ENCODE results near the gene OGDH. TPM values are rescaled to one million over a fixed set of nuclear protein-coding genes. Genes with fewer than 3 reads are reported as not detected.

OGDH gene
- total RNA-seq, 2 donors from 2014 or later = 277 to 390 TPM

- H3K9me3 ChIP-seq = no peaks in the 10 kb centered on the region
- peaks cover 66% of the 10 kb centered on the region for H3K36me3 ChIP-seq
- no peak for TF ChIP-seq CTCF (IDR thresholded peaks at IDR 0.05)
- H3K4me3 ChIP-seq = no peak overlapping the region
- no peak overlapping the region for H3K27ac ChIP-seq
- DNase-seq (ENCODE audit: low spot score) = peak; percentile 18
- no peaks in the 10 kb centered on the region for H3K27me3 ChIP-seq
- H3K4me1 ChIP-seq = no peaks in the 10 kb centered on the region
These were observed 64.6 kb downstream of the OGDH start for GRCh38 chr7:44671069-44671468.

- Histone ChIP-seq H3K36me3 (peaks cover 64% of the 10 kb centered on the region), H3K27ac (no peak overlapping the region)
These were observed 66.9 kb downstream of the OGDH start for GRCh38 chr7:44673324-44673723.

GRCh38 chr7:44673771-44674170 lies 67.3 kb downstream of the OGDH start:
- peaks cover 0 to 11% of the 10 kb centered on the region in 2 donors for H3K4me1 ChIP-seq
- peak; percentile 50 for DNase-seq (ENCODE audit: low spot score)
- no peak overlapping the region for H3K4me3 ChIP-seq
- H3K9me3 ChIP-seq = no peaks in the 10 kb centered on the region
- H3K36me3 ChIP-seq = peaks cover 67% of the 10 kb centered on the region
- H3K27ac ChIP-seq = no peak overlapping the region
- no peaks in the 10 kb centered on the region for H3K27me3 ChIP-seq
- TF ChIP-seq CTCF (IDR thresholded peaks at IDR 0.05) = no peak

More at GRCh38 chr7:44673324-44673723, 66.9 kb downstream of the OGDH start:
- H3K4me3 ChIP-seq = no peak overlapping the region
- H3K27me3 ChIP-seq = no peaks in the 10 kb centered on the region
- TF ChIP-seq CTCF (IDR thresholded peaks at IDR 0.05) = no peak
- H3K9me3 ChIP-seq = no peaks in the 10 kb centered on the region
- DNase-seq (ENCODE audit: low spot score) = peak; percentile 34
- H3K4me1 ChIP-seq = peaks cover 0 to 6% of the 10 kb centered on the region in 2 donors

- H3K4me1 ChIP-seq = peaks cover 0 to 17% of the 10 kb centered on the region in 2 donors
- H3K27ac ChIP-seq = no peak overlapping the region
- peaks cover 70% of the 10 kb centered on the region for H3K36me3 ChIP-seq
- TF ChIP-seq CTCF (IDR thresholded peaks at IDR 0.05) = no peak
- no peak overlapping the region for H3K4me3 ChIP-seq
- no peaks in the 10 kb centered on the region for H3K9me3 ChIP-seq
- H3K27me3 ChIP-seq = no peaks in the 10 kb centered on the region
- no peak for DNase-seq (ENCODE audit: low spot score)
These were observed 68.0 kb downstream of the OGDH start for GRCh38 chr7:44674381-44674780.

- no peak overlapping the region for H3K4me3 ChIP-seq
- H3K36me3 ChIP-seq = peaks cover 75% of the 10 kb centered on the region
- DNase-seq (ENCODE audit: low spot score) = no peak
- H3K27ac ChIP-seq = peak overlapping the region in 1 of 2 donors; percentile 70
- H3K27me3 ChIP-seq = no peaks in the 10 kb centered on the region
- no peak for TF ChIP-seq CTCF (IDR thresholded peaks at IDR 0.05)
- no peaks in the 10 kb centered on the region for H3K9me3 ChIP-seq
- H3K4me1 ChIP-seq = peaks cover 0 to 18% of the 10 kb centered on the region in 2 donors
These were observed 70.3 kb downstream of the OGDH start for GRCh38 chr7:44676776-44677175.

- no peak for TF ChIP-seq CTCF (IDR thresholded peaks at IDR 0.05)
- H3K27ac ChIP-seq = peak overlapping the region; percentile 69 to 70
- H3K4me1 ChIP-seq = peaks cover 0 to 18% of the 10 kb centered on the region in 2 donors
- peak; percentile 46 for DNase-seq (ENCODE audit: low spot score)
- H3K27me3 ChIP-seq = no peaks in the 10 kb centered on the region
- H3K36me3 ChIP-seq = peaks cover 81% of the 10 kb centered on the region
- H3K4me3 ChIP-seq = no peak overlapping the region
- no peaks in the 10 kb centered on the region for H3K9me3 ChIP-seq
These were observed 71.7 kb downstream of the OGDH start for GRCh38 chr7:44678101-44678470.

Measured in right atrium auricular region (tissue), 2 donors.